GM19035 (cell line): ENCODE results near the gene KMO.
A peak's percentile ranks its signal among the peaks of the same experiment; 100 is the strongest.

Source experiments
- ATAC-seq: cut with Tn5 transposase; IDR thresholded peaks from one replicate; pipeline ENCODE4 v1.9.1; 2021; ENCODE audit not compliant: unreplicated experiment

Gene KMO

DNA sequence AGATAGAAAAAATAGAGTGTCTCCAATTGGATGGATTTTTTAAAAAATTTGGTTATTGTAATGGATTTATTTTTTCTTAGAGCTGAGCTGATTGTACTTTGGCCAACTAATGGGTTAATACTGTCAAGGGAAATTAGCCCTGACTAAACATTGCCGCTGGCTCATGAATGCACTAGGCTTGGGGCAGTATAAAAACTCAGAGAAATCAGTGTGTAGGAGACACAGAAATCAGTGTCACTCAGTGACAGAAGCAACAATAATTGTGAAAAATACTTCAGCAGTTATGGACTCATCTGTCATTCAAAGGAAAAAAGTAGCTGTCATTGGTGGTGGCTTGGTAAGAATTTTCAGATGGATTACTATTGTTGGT, at the start of gene KMO:
KMO (plus strand) TSS at position 217 of the 370 bp plus-strand sequence; CDS start at position 284, 67 bp downstream.
- peak; percentile 28 for ATAC-seq

- ATAC-seq: no peak
Measured at GRCh38 chr1:241482761-241483250, 49.4 kb upstream of the KMO start.

DNA sequence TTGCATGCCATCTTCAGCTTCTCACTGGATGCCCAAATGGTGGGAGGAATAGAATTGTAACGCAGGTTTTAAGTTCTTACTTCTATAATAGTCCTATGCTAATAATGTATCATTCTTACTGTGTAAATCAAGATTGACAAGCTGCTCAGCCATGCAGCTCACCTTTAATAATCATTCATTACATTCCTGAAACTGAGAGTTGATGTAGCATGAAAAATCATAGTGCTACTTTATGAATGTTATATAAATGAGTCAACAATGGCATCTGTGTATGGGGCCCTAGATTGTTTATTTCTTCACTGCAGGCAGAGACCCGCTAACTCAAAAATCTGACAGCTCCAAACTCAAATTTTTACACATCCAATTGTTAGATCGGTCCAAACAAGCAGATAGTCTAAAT, 47.0 kb upstream of the KMO start:
- peak; percentile 47 for ATAC-seq

DNA sequence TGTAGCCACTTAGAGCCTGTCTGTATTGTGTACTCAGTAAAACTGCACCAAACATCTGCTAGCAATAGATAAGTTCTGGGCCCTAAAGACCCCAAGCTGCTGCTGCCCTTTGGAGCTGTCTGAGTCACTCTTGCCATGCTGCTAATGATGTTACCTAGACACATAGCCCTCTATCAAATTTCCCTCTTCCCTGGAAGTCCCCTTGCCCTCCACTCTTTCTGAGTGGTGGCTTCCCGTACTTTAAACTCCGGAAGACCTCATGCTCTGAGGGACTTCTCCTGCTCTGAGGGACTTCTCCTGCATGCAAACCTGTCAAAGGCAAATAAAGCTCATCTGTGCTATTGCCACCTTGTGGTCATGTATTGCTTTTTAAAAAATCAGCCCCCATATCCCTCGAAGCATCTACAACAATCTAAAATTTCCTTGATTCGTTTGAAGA, 46.6 kb upstream of the KMO start:
- ATAC-seq: peak; percentile 70

GRCh38 chr1:241488739-241489138, 43.4 kb upstream of the KMO start:
- ATAC-seq: no peak

DNA sequence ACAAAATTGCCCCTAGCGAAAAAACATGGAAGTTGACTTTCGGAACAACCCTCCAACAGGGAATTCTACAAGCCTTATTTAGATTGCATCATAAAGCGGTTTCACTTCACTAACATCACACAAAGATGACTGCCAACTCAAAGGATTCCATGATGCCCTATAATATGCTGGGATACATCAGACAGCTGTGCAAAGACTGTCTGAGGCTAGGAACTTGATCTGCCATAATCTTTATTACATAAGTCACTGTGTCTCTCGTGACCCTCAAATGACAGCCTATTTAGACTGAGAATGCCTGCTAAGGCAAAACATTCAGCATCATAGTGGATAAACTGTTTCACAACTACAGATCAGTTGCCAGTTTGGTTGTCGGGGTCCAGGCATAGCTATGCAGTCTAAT, 36.4 kb upstream of the KMO start:
- no peak for ATAC-seq

DNA sequence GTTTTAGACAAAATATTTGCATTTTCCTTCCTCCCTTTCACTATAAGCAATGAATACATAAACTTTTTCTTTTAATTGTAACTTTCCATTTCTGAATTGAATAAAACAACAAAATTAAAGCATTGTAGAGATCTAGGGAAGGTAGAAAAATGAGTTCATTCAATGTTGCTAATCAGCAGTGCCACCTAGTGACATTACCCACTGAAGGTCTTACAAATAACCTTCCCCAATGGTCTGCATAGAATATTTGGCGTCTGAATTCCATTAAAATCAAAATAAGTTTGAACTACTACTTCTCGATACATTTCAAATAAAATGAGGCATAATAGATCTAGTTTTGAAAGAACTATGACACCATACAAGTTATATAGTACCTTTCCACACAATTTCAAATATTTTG, 32.3 kb upstream of the KMO start:
- ATAC-seq: no peak

- no peak for ATAC-seq
Measured at GRCh38 chr1:241503444-241503843, 28.7 kb upstream of the KMO start.

DNA sequence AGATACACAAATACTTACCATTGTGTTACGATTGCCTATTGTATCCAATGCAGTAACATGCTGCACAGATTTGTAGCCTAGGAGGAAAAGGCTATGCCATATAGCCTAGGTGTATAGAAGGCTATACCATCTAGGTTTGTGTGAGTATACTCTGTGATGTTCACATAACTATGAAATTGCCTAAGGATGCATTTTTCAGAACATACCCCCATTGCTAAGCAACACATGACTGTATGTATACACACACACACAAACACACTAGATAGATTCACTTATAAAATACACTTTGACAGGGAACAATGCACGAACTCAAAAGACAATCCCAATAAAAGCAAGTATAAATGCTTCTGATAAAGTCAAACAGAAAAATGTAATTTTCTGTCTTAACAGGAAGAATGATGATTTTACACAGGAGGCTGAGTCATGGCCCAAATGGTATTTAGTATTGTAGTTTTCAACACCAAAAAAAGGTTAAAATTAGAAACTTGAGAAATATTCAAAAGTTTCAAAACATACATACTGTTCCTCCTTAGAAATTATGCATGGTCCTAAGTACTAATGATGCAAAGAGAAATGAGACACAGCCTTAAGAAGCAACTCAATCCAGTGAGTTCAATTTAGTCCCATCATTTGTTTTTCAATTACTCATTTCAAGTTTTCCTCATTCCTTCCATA, 24.9 kb upstream of the KMO start:
- no peak for ATAC-seq

DNA sequence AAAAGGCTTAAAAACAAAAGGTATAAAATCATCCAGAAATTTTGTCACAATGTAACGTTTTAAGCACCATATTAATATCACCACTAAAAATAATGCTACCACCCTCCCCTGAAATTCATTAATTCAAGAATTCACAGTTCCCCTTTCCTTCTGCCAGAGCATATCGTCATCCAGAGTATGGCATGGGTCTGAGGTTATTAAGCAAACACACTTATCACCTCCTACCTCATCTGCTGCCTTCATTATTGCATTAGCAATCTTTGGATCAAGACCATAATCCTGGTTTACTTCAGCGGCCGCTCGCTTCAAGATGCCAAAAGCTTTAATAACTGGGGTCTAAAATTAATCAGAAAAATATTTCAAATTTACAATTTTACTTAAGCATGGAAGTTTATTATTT, 18.8 kb upstream of the KMO start:
- ATAC-seq: no peak

GRCh38 chr1:241518476-241519307, 13.5 kb upstream of the KMO start:
- ATAC-seq: peak; percentile 32

DNA sequence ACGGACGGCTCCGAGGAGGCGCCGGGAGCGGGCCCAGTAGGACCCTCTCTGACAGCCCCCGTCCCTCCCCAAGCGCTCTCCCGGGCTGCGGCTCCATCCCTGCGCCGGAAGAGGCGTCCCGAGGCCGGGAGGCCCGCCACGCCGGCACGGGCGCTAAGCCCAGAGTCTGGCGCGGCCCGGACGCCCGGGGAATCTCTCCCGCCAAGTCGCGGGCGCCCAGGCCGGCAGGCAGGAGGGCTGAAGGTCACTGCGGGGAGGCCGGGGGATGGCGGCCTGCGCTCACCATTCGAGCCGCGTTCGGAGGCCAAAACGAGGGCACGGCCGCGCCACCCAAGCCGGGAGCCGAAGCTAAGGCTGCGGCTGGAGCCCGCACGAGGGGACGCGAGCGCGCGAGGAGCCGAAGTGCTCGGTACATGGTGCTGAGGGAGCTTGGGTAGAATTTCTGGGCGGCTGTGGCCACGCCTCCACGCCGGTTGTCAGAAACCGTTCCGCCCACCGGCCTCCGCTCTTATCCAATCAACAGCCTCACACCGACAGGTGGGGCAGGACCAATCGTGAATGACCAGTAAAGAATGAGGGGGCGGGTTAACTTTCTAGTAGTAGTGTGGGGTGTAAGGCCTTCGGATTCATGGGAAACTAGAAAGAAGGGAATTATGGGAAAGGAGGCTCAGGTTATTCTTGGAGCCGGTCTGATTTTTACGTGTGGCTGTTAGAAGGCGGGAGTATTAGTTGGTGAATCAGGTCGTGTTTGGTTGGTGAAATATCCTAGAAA, 12.7 kb upstream of the KMO start, which contains the start of gene FH:
FH (minus strand) TSS at position 448 of the 772 bp plus-strand sequence; CDS start at position 415, 33 bp downstream.
- peak; percentile 97 for ATAC-seq

- no peak for ATAC-seq
Measured at GRCh38 chr1:241520080-241520465, 12.1 kb upstream of the KMO start.

DNA sequence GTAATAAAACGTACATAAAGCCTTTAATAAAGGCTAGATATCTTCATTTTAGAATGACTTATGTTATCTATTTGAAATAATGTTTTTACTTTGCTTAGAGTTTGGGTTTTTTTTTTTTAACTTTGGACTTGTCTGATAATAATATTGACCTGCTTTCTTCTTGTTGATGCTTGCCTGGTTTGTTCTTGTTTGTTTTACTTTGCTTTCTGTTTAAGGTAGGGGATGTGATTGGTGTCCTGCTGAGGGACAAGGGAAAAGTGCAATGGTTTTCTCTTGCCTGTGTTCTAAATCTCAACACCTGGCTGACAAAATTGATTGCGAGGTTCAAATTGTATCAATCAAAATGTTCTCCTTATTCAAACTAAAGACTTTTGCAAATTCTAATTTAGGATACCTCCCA, 10.5 kb upstream of the KMO start:
- ATAC-seq: no peak

GRCh38 chr1:241525026-241525425, 7.2 kb upstream of the KMO start:
- no peak for ATAC-seq

GRCh38 chr1:241527146-241527545, 5.0 kb upstream of the KMO start:
- no peak for ATAC-seq

DNA sequence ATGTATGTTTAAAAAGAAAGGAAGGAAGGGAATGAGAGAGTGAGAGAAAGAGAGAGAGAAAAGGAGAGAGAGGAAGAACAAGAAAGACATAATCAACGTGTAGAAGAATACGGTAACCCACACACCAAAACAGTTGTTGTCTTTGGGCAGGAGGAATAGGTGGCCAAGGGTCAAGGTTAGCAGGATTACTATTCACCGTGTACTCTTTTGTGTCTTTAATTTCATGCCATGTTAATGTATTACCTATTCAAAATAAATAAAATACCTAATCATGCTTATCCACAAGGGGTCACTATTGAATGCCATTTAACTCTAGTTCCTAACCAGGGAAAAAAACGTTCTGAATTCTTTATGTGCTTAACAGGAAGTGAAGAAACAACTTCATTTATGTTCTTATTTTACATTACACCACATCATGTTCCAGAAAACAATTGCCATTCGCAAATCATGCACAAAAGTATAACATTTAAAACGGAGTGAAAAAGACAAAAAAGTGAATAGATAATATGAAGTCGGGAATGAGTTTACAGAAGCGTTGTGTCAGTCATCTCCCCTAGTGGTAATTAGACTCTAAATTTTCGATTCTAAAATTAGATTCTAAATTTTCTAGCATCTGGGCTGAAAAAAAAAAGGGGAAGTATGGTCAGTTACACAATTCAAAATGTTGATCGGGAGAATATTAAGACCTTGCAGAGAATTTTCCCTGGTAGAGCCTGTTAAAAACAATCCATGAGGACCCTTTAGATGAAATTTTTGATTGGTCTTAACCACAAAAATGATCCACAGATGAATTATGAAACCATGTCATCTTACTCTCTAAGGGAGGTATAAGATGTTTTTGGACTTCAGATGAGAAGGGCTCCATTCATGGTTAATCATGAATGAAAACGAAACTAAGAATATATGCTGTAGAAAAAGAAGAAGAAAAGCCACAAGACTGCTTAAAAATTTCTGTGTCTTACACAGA, 700 bp upstream of the KMO start:
- peak; percentile 68 for ATAC-seq

DNA sequence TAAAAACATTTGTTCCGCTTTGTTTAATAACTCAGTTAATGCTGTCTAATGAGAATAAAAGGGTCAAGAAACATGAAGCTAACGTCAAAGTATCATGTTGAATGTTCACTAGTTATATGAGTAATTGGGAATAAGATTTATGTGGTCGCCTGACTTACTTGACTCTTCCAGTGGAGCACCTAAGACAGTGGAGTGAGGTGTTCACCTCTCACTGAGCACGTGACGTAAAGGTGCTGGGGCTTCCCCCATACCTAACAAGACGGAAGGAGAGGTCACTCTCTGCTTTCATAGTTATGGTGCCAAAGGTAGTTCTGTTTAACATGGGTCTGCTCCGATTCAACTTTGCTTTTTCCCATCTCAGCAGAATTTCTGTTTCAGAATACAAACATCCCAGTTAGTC, 686 bp downstream of the KMO start:
- ATAC-seq: peak; percentile 63

DNA sequence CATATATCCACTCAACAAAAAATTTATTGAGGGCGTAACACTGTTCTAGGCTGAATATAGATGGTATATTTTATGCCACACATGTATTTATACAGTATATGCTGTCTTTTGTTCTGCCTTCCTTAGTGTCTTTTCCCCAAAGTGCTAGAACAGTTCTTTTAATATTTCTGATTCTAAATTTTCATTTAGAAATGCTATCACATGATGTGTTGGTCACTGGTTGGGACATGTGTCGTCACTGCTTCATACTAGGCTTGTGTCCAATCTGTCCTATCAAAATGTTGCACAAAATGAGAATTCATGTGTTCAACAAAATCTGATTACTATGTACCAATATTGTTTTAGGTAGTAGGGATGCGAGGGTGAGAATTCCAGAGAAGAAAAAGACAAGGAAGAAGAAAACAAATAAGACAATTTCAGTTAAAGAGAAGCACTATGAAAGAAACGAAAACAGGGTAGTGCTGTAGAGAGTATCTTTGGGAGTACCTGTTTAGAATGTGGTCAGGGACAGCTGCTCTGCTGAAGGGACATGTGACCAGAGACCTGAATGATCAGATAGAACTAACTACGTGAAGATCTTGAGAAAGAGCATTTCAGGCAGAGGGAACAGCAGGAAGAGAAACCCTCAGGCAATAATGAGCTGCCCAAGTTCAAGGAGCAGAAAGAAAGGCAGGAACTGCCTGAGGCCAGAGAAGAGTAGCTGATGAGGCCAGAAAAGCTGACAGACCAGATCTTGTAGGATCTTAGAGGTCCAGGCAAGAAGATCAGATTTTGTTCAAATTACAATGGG, 1.3 kb downstream of the KMO start:
- ATAC-seq: no peak
